GM12878 (cell line): ENCODE measurements around the gene GJB6. TPM values are rescaled to one million over a fixed set of nuclear protein-coding genes. Genes with fewer than 3 reads are reported as not detected.

Experiments used
- ATAC-seq: fragments of 200-7000 bp; cut with Tn5 transposase; 3 replicates; pipeline ENCODE4 v1.9.1; 2020; ENCODE audit warnings: mild to moderate bottlenecking, moderate library complexity
- BruUV-seq: library from RNA; stranded (reverse); fragments of 400-500 nt; replicated peaks from 2 replicates; lab custom pipeline; 2021; lab: Mats Ljungman, UMichigan
- CTCF ChIA-PET: fragments of 300-600 bp; sonication (Branson Sonifier 250); formaldehyde crosslinking; extraction: SDS; loops from one replicate; lab custom pipeline; 2021; ENCODE audit warnings: inconsistent platforms; lab: Yijun Ruan, JAX
- POLR2A ChIA-PET: fragments of 350-600 bp; formaldehyde crosslinking; extraction: SDS; loops from one replicate; lab custom pipeline; 2021; ENCODE audit warnings: inconsistent platforms; lab: Charles Lee
- RAD21 ChIA-PET: fragments of 300-600 bp; sonication (Branson Sonifier 250); formaldehyde crosslinking; loops from one replicate; lab custom pipeline; 2023; ENCODE audit warnings: antibody characterized with exemption; ENCODE audit not compliant: unreplicated experiment; lab: Charles Lee
- SMC1A ChIA-PET: fragments of 300-600 bp; sonication (Branson Sonifier 250); formaldehyde crosslinking; loops from one replicate; lab custom pipeline; 2023; ENCODE audit not compliant: unreplicated experiment, uncharacterized antibody; lab: Charles Lee
- DNase-seq: peaks from one replicate; pipeline ENCODE4 v3.0.0-alpha.2; 2011; ENCODE audit warnings: low read depth, low spot score
- FAIRE-seq: peaks from 3 replicates; lab custom pipeline; 2011; peaks lifted over from hg19 to GRCh38; lab: Jason Lieb, UNC
- H2AFZ ChIP-seq: 2 replicates; pipeline ENCODE4 v1.6.0; 2011; ENCODE audit warnings: low read depth, low read length, control low read depth; ENCODE audit not compliant: control insufficient read depth
- H3K27ac ChIP-seq: 2 replicates; pipeline ENCODE4 v1.5.1; 2011; ENCODE audit warnings: control low read depth; ENCODE audit not compliant: control insufficient read depth, insufficient read depth
- H3K27me3 ChIP-seq, 2 experiments: replicated peaks in 1 of 2; 2 replicates each; pipeline versions ENCODE4 v1.6.0 to v1.6.1; 2011; ENCODE audit warnings: low read length in 1 of 2; ENCODE audit not compliant: control insufficient read depth in 2 of 2, insufficient read depth in 2 of 2
- H3K36me3 ChIP-seq, 2 experiments: 2 replicates each; pipeline ENCODE4 v1.5.1; 2011; ENCODE audit warnings: low read length in 1 of 2; ENCODE audit not compliant: control insufficient read depth in 2 of 2, insufficient read depth in 2 of 2
- H3K4me1 ChIP-seq: 2 replicates; pipeline ENCODE4 v1.6.1; 2011; ENCODE audit warnings: mild to moderate bottlenecking, low read length, moderate library complexity, mixed read lengths; ENCODE audit not compliant: control insufficient read depth, insufficient read depth
- H3K4me2 ChIP-seq: 2 replicates; pipeline ENCODE4 v1.6.0; 2011; ENCODE audit warnings: control low read depth; ENCODE audit not compliant: control insufficient read depth, insufficient read depth
- H3K4me3 ChIP-seq: fragments of 200-600 bp; sonication (generic); 2 replicates; pipeline ENCODE4 v1.5.1; 2016
- H3K79me2 ChIP-seq: 2 replicates; pipeline ENCODE4 v1.6.0; 2011; ENCODE audit warnings: low read length; ENCODE audit not compliant: control insufficient read depth, insufficient read depth
- H3K9ac ChIP-seq: 2 replicates; pipeline ENCODE4 v1.8.0; 2011; ENCODE audit warnings: low read length, control low read depth, mixed read lengths; ENCODE audit not compliant: control insufficient read depth, insufficient read depth
- H3K9me3 ChIP-seq: replicated peaks from 3 replicates; pipeline ENCODE4 v1.5.1; 2011; ENCODE audit warnings: mild to moderate bottlenecking, low read length; ENCODE audit not compliant: control insufficient read depth, insufficient read depth
- H4K20me1 ChIP-seq: 2 replicates; pipeline ENCODE4 v1.6.0; 2011; ENCODE audit not compliant: control insufficient read depth, insufficient read depth
- ATF2 ChIP-seq: IDR thresholded peaks from 2 replicates; pipeline ENCODE4 v1.6.1; 2012; ENCODE audit warnings: low read length, inconsistent platforms
- CHD4 ChIP-seq: fragments of 200-600 bp; sonication (generic); IDR thresholded peaks from 2 replicates; pipeline ENCODE4 v1.6.1; 2016; ENCODE audit warnings: mild to moderate bottlenecking
- HDAC6 ChIP-seq: fragments of 200-600 bp; sonication (generic); IDR thresholded peaks from one replicate; pipeline ENCODE4 v1.8.0; 2017; ENCODE audit warnings: antibody characterized with exemption; ENCODE audit not compliant: unreplicated experiment
- MTA3 ChIP-seq: IDR thresholded peaks from 2 replicates; pipeline ENCODE4 v1.6.1; 2012; ENCODE audit warnings: low read length, inconsistent platforms, borderline replicate concordance
- MYC ChIP-seq: IDR thresholded peaks from 2 replicates; pipeline ENCODE4 v1.6.1; 2011; ENCODE audit warnings: mild to moderate bottlenecking, low read length, moderate library complexity, inconsistent platforms; ENCODE audit not compliant: insufficient read depth, insufficient replicate concordance, insufficient read length, severe bottlenecking
- PAX8 ChIP-seq: fragments of 450-650 bp; IDR thresholded peaks from 2 replicates; pipeline ENCODE4 v1.6.1; 2017; ENCODE audit warnings: mild to moderate bottlenecking, moderate library complexity
- RBBP5 ChIP-seq: fragments of 200-600 bp; sonication (generic); conservative IDR thresholded peaks from 2 replicates; pipeline ENCODE4 v1.6.1; 2016
- RCOR1 ChIP-seq: conservative IDR thresholded peaks from 2 replicates; pipeline ENCODE4 v1.6.1; 2012; ENCODE audit warnings: low read depth, low read length, improper control_type of control experiment
- ZBTB33 ChIP-seq: fragments of 450-650 bp; IDR thresholded peaks from 2 replicates; pipeline ENCODE4 v1.6.1; 2017; ENCODE audit warnings: mild to moderate bottlenecking
- ZNF274 ChIP-seq: IDR thresholded peaks from one replicate; pipeline ENCODE4 v1.8.0; 2011; ENCODE audit not compliant: insufficient read length, insufficient read depth
- WGBS: methylation state at CpG from one replicate; pipeline ENCODE4 v1.1.6; 2016; ENCODE audit warnings: low lambda C conversion rate; ENCODE audit not compliant: insufficient replicate concordance, insufficient coverage; ENCODE audit errors: missing lambda C conversion rate; 5-methylcytosine and 5-hydroxymethylcytosine counted together
- in situ Hi-C: fragments of 300-500 bp; cut with MboI; formaldehyde crosslinking; loops from 9 replicates; pipeline ENCODE4 v1.14.3; 2018; ENCODE audit warnings: mixed read lengths
- intact Hi-C: fragments of 100-400 bp; cut with micrococcal nuclease; formaldehyde crosslinking; loops from one replicate; pipeline ENCODE4 v1.14.2; 2022; ENCODE audit not compliant: unreplicated experiment
- polyA plus RNA-seq, 11 experiments: library from polyadenylated mRNA; depleted of rRNA in 4 of 11; unstranded in 6 of 11; stranded (reverse) in 5 of 11; fragments of >200 nt; fragmentation: Nextera tagmentation in 4 of 11; fragmentation: Illumina TruSeq in 1 of 11; extraction: Ambion mirVana in 4 of 11; extraction: Trizol in 1 of 11; gene quantifications; 1 replicate in 1 of 11; 2 replicates in 10 of 11; pipeline versions ENCODE4 v1.2.1 to v1.2.3, GENCODE V29; 2011 to 2016; ENCODE audit warnings: inconsistent platforms in 2 of 11, missing spikeins in 2 of 11, low read depth in 1 of 11
- total RNA-seq, 4 experiments: library from RNA; depleted of rRNA in 3 of 4; stranded (reverse); fragments of >200 nt in 3 of 4; fragmentation: Illumina TruSeq in 1 of 4; extraction: Trizol in 1 of 4; gene quantifications; 2 replicates each; pipeline versions ENCODE4 v1.2.1 to v1.2.3, GENCODE V29; 2013 to 2021

Gene GJB6
- total and polyA plus RNA-seq, 10 of the 15 experiments (the other 5 are each of a cell fraction or from before 2014, with no cell fraction given), result 0.03 TPM; not detected in 9

- TF ChIP-seq ZBTB33, result no peak
- TF ChIP-seq, all 136 proteins: peak for 0
These were observed 943 bp downstream of the GJB6 start (continued) for GRCh38 chr13:20230913-20231838.

- RAD21 ChIA-PET, result no interaction called here
- no peak overlapping the region for H2AFZ ChIP-seq
- no peaks in the 10 kb centered on the region for H3K9me3 ChIP-seq
- peaks cover 6 to 12% of the 10 kb centered on the region in 2 experiments; a peak in 3 of 4 replicates for H3K27me3 ChIP-seq
- H3K4me1 ChIP-seq, result no peaks in the 10 kb centered on the region
- no peak overlapping the region for H3K4me3 ChIP-seq
- no peaks in the 10 kb centered on the region for H4K20me1 ChIP-seq
- no peak for ATAC-seq
- no peak for DNase-seq
- H3K27ac ChIP-seq, result no peak overlapping the region
- no peak overlapping the region for H3K4me2 ChIP-seq
- FAIRE-seq, result no peak
- SMC1A ChIA-PET, result no interaction called here
- H3K9ac ChIP-seq, result no peak overlapping the region
- CTCF ChIA-PET, result interaction anchor here (0.8 kb wide), 1 partner anchor 31 kb away, joined by 3 read pairs; no protein-coding TSS in a partner anchor
- in situ Hi-C loops (no loop called here), intact Hi-C loops (no loop called here)
- 23% methylated on average over 5 of the region's 6 CpGs for WGBS
- no TSS peak for BruUV-seq
- H3K79me2 ChIP-seq, result no peaks in the 10 kb centered on the region
- TF ChIP-seq RBBP5, result no peak
- no peak for TF ChIP-seq HDAC6
- TF ChIP-seq MTA3, result no peak
- no peak for TF ChIP-seq ATF2
- no peak for TF ChIP-seq MYC
- TF ChIP-seq ZNF274, result no peak
- no peak for TF ChIP-seq RCOR1
- no peak for TF ChIP-seq CHD4
- TF ChIP-seq PAX8, result no peak
- no peaks in the 10 kb centered on the region for H3K36me3 ChIP-seq
- POLR2A ChIA-PET, result interaction anchor here (0.6 kb wide), 1 partner anchor 367 kb away, joined by 3 read pairs; no protein-coding TSS in a partner anchor
These were observed 4.4 kb downstream of the GJB6 start for GRCh38 chr13:20227730-20228129.
